HUES6 (cell line): ENCODE data around the gene PLOD2.

Experiments used
- H3K27ac ChIP-seq: 2 replicates; pipeline ENCODE4 v1.7.0; 2013; ENCODE audit warnings: low read depth, mild to moderate bottlenecking, low read length, inconsistent platforms
- H3K27me3 ChIP-seq: 2 replicates; pipeline ENCODE4 v1.6.1; 2013; ENCODE audit warnings: low read length; ENCODE audit not compliant: control insufficient read depth, insufficient read depth
- H3K36me3 ChIP-seq: 2 replicates; pipeline ENCODE4 v1.6.1; 2013; ENCODE audit warnings: low read length; ENCODE audit not compliant: control insufficient read depth, insufficient read depth
- H3K4me1 ChIP-seq: 2 replicates; pipeline ENCODE4 v1.6.1; 2013; ENCODE audit warnings: low read length; ENCODE audit not compliant: control insufficient read depth, insufficient read depth
- H3K4me3 ChIP-seq: 2 replicates; pipeline ENCODE4 v1.5.1; 2013; ENCODE audit warnings: low read depth, low read length
- H3K9ac ChIP-seq: one replicate; pipeline ENCODE4 v1.6.1; 2013; ENCODE audit warnings: mild to moderate bottlenecking, low read length
- H3K9me3 ChIP-seq: 2 replicates; pipeline ENCODE4 v1.6.1; 2013; ENCODE audit warnings: low read depth, low read length; ENCODE audit not compliant: control insufficient read depth, insufficient read depth

PLOD2 gene

DNA sequence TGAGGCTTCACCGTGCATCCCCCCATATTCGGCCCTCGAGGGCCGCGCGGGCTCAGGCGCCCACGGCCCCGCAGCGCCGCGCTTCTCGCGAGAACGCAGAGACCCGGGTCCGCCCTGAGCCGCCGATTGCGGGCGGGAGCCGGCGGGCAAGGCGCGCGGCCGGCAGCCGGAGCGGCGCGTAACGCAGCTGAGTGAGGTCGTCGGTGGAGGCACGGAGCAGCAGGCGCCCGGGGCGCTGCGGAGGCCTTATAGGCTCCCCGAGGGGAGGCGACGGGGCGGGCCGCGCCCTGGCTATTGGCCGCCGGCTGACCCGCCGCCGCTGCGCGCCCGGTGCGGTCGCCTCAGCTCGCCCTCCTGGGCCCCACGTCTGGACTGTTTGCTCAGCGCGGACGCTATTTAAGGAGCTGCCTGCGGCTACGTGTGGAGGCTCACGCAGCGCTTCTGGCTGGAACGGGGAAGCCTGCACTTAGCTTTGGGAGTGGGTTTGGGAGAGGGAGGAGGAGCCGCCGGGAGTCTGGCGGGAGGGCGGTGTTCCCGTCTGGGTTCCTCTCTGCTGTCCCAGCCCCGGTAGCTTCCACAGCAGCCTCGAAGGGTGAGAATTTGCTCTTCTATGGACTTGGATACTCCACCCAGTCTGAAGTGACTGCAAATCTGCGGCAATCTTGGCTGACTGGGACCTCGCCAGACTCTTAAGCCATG is at the start of gene PLOD2:
PLOD2 (minus strand) TSS at position 221 of the 699 bp plus-strand sequence; CDS start at position 26, 195 bp downstream.
- peaks cover 45% of the 10 kb centered on the region for H3K4me1 ChIP-seq
- H3K4me3 ChIP-seq = peak within 1 kb of the TSS; percentile 72
- H3K27ac ChIP-seq = peak within 1 kb of the TSS; percentile 75; the same call in 1 of the 2 replicates
- H3K9me3 ChIP-seq = no peaks in the 10 kb centered on the region
- peaks cover 14% of the 10 kb centered on the region; the same call in 1 of the 2 replicates for H3K27me3 ChIP-seq
- no peaks in the 10 kb centered on the region for H3K36me3 ChIP-seq
- H3K9ac ChIP-seq = peak within 1 kb of the TSS; percentile 83

DNA sequence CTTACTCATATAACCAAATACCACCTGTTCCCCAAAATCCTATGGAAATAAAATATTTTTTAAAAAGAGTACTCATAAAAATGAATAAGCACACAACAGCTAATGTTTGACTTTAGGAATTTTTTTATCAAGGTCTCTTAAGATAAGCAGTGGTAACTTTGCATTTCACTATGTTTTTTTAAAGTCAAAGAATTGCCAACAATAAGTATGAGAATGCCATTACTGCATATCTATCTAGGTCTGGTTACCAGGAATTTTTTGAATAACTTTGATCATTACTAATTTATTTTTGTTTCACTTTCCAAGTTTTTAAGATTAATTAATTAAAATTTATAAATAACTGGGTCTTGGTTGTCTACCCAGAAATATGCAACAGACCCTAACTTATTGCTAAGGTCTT is 48.4 kb upstream of the PLOD2 start:
- Histone ChIP-seq H3K9ac (no peak overlapping the region), H3K36me3 (no peaks in the 10 kb centered on the region; the same call in 1 of the 2 replicates), H3K4me3 (no peak overlapping the region), H3K9me3 (no peaks in the 10 kb centered on the region), H3K4me1 (no peaks in the 10 kb centered on the region), H3K27me3 (no peaks in the 10 kb centered on the region), H3K27ac (no peak overlapping the region)

DNA sequence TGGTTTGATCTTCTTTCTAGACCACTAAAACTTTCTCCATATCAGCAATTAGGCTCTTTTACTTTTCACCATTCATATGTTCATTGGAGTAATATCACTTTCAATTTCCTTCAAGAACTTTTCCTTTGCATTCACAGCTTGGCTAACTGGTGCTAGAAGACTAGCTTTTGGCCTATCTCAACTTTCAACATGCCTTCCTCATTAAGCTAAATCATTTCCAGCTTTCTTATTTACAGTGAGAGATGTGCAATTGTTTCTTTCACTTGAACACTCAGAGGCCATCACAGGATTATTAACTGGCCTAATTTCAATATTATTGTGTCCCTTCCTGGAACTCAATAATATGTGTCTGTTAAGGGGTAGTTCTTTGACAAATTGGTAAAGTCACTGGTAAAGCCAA is 42.8 kb upstream of the PLOD2 start:
- no peak overlapping the region for H3K27ac ChIP-seq
- H3K9me3 ChIP-seq = no peaks in the 10 kb centered on the region
- H3K4me1 ChIP-seq = no peaks in the 10 kb centered on the region
- no peaks in the 10 kb centered on the region; the same call in 1 of the 2 replicates for H3K36me3 ChIP-seq
- H3K27me3 ChIP-seq = no peaks in the 10 kb centered on the region
- no peak overlapping the region for H3K4me3 ChIP-seq
- no peak overlapping the region for H3K9ac ChIP-seq

DNA sequence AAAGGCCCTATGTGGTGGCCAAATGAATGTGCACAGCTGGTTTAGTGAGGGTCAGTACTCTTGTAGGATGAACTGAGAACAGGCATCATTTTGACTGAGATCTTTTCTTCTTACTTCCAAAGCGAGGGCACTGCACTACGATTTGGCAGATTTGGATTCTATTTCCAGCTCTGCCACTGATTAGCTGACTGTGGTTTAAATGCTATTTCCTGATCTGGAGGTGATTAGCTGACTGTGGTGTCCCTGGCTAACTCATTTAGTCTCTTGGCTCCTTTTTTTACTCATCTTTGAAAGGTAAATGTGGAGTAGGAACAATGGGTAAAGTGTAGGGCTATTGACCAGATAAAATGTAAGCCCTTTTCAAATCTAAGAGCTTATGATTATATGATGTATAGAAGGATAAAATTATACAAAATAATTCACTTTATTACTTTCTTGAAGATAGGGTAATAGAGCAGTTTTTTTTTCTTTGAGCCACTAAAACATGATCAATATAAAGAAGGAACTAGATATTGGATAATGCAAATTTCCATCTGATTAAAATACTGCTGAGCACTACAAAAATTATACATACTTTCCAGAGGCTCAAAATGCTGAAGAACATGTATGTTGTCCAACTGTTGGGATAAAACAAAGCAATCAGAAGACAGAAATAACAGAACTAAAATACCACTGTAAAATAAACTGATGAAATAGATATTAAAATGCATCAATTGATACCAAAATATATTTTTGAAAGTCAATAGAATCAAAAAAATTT is 39.7 kb upstream of the PLOD2 start:
- H3K4me3 ChIP-seq = no peak overlapping the region
- H3K9me3 ChIP-seq = no peaks in the 10 kb centered on the region
- H3K36me3 ChIP-seq = no peaks in the 10 kb centered on the region; the same call in 1 of the 2 replicates
- no peaks in the 10 kb centered on the region for H3K27me3 ChIP-seq
- H3K27ac ChIP-seq = no peak overlapping the region
- H3K4me1 ChIP-seq = no peaks in the 10 kb centered on the region
- H3K9ac ChIP-seq = no peak overlapping the region

DNA sequence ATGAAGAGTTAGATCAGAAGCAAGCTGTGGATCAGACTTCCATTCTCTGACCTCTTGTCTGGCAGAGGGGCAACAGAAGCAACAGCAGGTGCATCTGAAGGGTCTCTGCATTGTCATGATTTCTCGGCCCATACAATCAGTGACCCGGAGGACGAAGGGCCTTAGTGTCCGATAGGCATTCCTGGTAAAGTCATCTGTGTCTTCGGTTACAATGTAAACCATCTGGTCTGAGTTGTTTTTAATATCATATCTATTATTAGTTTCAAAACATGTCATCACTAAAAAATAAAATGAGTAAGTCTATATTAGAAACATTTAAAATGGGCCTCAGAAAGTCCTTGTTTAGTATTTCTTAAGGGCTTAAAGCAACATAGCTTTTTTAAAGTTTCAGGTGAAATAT is 38.8 kb upstream of the PLOD2 start:
- no peak overlapping the region for H3K27ac ChIP-seq
- H3K4me3 ChIP-seq = no peak overlapping the region
- H3K9me3 ChIP-seq = no peaks in the 10 kb centered on the region
- no peaks in the 10 kb centered on the region for H3K27me3 ChIP-seq
- no peak overlapping the region for H3K9ac ChIP-seq
- no peaks in the 10 kb centered on the region for H3K4me1 ChIP-seq
- no peaks in the 10 kb centered on the region for H3K36me3 ChIP-seq

DNA sequence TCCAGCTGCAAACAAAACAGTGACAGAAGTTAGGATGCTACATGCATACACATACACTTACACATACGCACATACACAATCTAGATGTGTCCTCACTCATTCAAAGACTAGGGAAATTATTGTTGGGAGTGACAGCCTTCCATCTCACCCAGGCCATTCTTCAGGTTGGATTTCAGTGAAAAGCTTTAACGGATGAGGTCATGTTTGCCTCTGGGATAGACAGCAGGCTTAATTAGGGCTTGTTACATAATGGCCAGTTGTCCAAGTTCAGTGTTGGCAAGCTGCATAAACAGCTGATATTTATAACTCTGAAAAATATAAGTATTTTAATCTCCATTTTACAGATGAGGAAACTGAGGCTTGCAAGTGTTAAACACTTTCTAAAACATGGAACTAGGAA is 35.8 kb upstream of the PLOD2 start:
- Histone ChIP-seq H3K27ac (no peak overlapping the region), H3K9me3 (no peaks in the 10 kb centered on the region), H3K9ac (no peak overlapping the region), H3K4me1 (no peaks in the 10 kb centered on the region), H3K4me3 (no peak overlapping the region), H3K27me3 (no peaks in the 10 kb centered on the region), H3K36me3 (no peaks in the 10 kb centered on the region)

DNA sequence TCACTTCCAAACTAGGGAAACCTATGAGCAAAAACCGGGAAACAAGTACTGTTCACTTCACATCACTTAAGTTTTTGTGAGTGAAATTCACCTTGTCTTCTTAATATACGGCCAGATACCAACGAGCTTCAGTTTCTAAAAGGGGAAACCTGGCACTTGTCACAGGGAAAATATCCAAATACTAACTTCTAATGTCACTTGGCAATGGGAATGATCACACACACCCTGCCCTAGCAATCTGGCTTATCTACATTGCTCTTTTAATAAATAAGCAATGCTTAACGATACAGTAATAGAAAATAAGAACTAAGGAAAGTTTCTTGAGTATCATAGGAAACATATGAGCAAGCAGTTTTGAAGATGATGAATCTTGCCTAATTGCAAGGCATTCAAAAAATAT is 34.6 kb upstream of the PLOD2 start:
- Histone ChIP-seq H3K36me3 (no peaks in the 10 kb centered on the region), H3K27me3 (no peaks in the 10 kb centered on the region), H3K27ac (no peak overlapping the region), H3K4me1 (no peaks in the 10 kb centered on the region), H3K4me3 (no peak overlapping the region), H3K9ac (no peak overlapping the region), H3K9me3 (no peaks in the 10 kb centered on the region)

DNA sequence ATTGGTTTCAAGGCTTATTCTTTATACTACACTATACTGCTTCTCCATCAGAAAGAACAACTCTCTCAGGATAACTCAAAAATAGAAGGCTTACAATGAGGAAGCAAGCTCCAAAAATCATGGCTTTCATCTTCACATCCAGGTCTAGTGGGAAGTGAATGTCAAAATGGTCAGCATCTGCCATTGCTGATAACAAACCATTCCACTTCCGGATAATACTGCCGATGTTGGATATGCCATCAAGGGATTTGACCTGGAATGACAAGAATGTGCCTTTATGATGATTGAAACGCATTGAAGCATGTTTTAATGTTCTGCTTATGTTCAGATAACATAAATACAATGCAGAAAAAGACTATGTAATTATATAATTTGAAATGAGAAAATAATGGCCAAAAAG is 34.0 kb upstream of the PLOD2 start:
- no peaks in the 10 kb centered on the region for H3K27me3 ChIP-seq
- no peak overlapping the region for H3K27ac ChIP-seq
- no peak overlapping the region for H3K9ac ChIP-seq
- no peaks in the 10 kb centered on the region for H3K9me3 ChIP-seq
- H3K4me3 ChIP-seq = no peak overlapping the region
- no peaks in the 10 kb centered on the region for H3K4me1 ChIP-seq
- H3K36me3 ChIP-seq = no peaks in the 10 kb centered on the region

DNA sequence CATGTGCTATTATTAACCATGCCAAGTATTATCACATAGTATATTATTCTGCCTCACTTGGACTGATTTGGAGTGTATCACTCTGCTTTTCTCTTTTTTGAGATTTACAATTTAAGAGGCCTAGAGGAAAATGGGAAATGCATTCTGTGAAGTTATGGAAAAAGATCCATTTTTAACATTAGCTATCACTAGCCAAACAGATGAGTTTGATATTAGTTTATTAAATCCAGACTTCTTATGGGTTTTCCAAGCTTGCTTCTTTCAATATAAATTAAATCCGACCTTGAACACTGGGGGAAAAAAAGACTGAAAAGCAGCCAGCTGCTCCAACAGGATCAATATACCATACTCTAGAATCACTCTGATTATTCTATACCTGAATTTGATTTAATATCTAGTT is 30.1 kb upstream of the PLOD2 start:
- no peaks in the 10 kb centered on the region for H3K4me1 ChIP-seq
- H3K27me3 ChIP-seq = no peaks in the 10 kb centered on the region
- no peaks in the 10 kb centered on the region for H3K36me3 ChIP-seq
- no peak overlapping the region for H3K27ac ChIP-seq
- H3K4me3 ChIP-seq = no peak overlapping the region
- H3K9me3 ChIP-seq = no peaks in the 10 kb centered on the region
- no peak overlapping the region for H3K9ac ChIP-seq

DNA sequence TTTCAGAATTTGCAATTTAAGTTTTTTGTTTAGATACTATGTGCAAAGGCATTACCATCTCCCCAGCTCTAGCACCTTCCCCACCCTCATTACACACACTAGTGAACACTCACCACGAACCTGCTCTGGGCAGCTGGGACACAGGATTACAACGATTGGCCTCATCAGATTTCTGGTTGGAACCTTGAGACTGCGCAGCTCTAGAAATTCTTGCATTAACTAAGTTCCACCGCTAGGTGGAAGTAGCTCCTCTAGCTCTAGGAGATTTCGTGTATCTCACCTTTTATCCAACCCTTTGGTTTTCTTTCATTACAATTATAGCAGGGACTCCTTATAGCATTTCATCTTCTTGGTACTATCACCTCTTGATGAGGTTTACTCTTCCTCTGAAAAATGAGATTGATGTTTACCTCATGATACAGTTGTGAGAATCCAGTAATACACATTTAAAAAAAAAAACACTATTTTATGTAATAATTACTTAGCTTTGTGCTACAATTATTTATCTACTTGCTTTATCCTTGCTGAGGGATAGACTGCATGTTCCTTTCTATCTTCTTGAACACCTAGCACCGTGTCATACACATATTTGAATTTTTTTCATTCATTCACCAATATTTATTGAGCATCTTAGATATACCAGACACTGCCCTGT is 28.7 kb upstream of the PLOD2 start:
- Histone ChIP-seq H3K27ac (no peak overlapping the region), H3K27me3 (no peaks in the 10 kb centered on the region), H3K4me1 (no peaks in the 10 kb centered on the region), H3K9me3 (no peaks in the 10 kb centered on the region), H3K36me3 (no peaks in the 10 kb centered on the region), H3K9ac (no peak overlapping the region), H3K4me3 (no peak overlapping the region)
